ENCODE measurements around the gene PAOX.
"Not testable (repeated sequence)": the region's sequence is repeated elsewhere in the genome, so short reads cannot be mapped to it uniquely, and the experiment has no call there.

PAOX gene

GRCh38 chr10:133362846-133363245 lies 16.2 kb upstream of the PAOX start:
- DNase-seq = no peak

- no peak for DNase-seq
These were observed 14.2 kb upstream of the PAOX start for GRCh38 chr10:133364645-133365431.

GRCh38 chr10:133365461-133366129 lies 13.5 kb upstream of the PAOX start:
- DNase-seq = no peak

- no peak for DNase-seq
These were observed 13.0 kb upstream of the PAOX start for GRCh38 chr10:133366130-133366478.

GRCh38 chr10:133366751-133367150 lies 12.3 kb upstream of the PAOX start:
- DNase-seq = no peak

GRCh38 chr10:133367461-133367860 lies 11.6 kb upstream of the PAOX start:
- not testable (repeated sequence) for DNase-seq

GRCh38 chr10:133368153-133368552 lies 10.9 kb upstream of the PAOX start:
- DNase-seq = no peak

GRCh38 chr10:133370030-133370786 lies 8.9 kb upstream of the PAOX start:
- no peak for DNase-seq

- DNase-seq = peak in 1 of 58 donors; percentile 40
These were observed 6.6 kb upstream of the PAOX start for GRCh38 chr10:133372507-133372906.

- DNase-seq = peak; percentile 32 to 96 (median 90)
These were observed 5.6 kb upstream of the PAOX start, which contains the start of gene ECHS1 for GRCh38 chr10:133373174-133374090. ECHS1 (minus strand) TSS chr10:133373354; CDS start chr10:133373333, 21 bp downstream.

GRCh38 chr10:133375357-133376115 lies 3.5 kb upstream of the PAOX start:
- peak in 5 of 58 donors; percentile 8 to 43 (median 18) for DNase-seq

- not testable (repeated sequence) for DNase-seq
These were observed 2.9 kb upstream of the PAOX start for GRCh38 chr10:133376183-133376582.

GRCh38 chr10:133377025-133377817 lies 1.8 kb upstream of the PAOX start:
- DNase-seq = no peak

- DNase-seq = no peak
These were observed 1.2 kb upstream of the PAOX start for GRCh38 chr10:133377818-133378250.

GRCh38 chr10:133378251-133379096 lies 588 bp upstream of the PAOX start:
- DNase-seq = peak in 52 of 58 donors; percentile 27 to 83 (median 60)

- DNase-seq = peak in 25 of 58 donors; percentile 17 to 70 (median 42)
These were observed 972 bp downstream of the PAOX start for GRCh38 chr10:133379801-133380666.

- DNase-seq = no peak
These were observed 2.0 kb downstream of the PAOX start for GRCh38 chr10:133381036-133381435.
